NCI-H2029 (cell line): ENCODE results near the gene ZFYVE27.

Experiments used
- DNase-seq: peaks from one replicate; lab custom pipeline; 2025; lab: John Stamatoyannopoulos, UW

ZFYVE27 gene

DNA sequence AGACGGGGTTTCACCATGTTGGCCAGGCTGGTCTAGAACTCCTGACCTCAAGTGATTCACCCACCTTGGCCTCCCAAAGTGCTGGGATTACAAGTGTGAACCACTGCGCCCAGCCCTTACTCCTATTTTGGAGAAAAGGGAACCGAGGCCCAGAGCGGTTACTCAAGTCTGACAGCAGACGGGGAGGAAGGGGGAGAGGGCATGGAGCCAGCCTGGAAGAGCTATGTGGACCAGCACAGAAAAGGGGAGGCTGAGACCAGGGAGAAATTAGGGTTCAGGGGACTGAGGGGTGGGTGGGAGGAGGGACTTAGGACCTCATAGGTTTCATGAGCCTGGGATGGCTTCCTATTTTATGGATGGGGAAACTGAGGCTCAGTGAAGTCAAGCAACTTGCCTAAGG lies 33.3 kb downstream of the ZFYVE27 start:
- no peak for DNase-seq

DNA sequence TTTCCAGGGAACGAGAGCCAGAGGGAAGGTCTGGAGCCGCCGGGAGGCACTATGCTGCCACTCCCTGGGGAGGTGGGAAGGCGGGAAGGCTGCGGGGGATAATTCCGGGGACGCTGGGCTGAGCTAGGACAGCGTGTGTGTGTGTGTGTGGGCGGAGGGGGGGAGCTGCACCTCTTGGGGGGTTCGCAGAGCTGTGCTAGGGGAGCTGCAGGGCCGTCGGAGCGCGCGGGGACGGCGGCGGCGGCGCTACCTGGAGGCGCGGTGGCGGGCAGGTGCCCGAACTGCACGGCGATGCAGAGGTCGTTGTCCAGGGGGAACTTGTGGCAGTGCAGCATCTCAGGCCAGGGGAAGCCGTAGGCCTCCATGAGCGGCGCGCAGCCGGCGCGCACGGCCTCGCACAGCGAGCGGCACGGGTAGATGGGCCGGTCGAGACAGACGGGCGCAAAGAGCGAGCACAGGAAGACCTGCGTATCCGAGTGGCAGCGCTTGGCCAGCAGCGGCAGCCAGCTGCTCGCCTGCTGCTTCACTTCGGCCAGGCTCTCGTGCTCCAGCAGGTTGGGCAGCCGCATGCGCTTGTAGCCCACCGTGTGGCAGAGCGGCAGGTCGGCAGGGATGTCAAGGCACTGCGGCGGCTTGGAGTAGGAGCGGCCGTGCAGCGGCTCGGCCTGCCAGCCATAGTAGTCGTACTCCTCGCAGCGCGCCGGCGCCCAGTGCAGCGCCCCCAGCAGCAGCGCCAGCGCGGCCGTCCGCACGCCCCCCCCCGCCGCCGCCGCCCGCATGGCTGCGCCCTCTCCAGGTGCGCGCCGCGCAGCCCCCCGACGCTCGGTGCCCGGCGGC lies 34.3 kb downstream of the ZFYVE27 start:
- DNase-seq, result no peak

DNA sequence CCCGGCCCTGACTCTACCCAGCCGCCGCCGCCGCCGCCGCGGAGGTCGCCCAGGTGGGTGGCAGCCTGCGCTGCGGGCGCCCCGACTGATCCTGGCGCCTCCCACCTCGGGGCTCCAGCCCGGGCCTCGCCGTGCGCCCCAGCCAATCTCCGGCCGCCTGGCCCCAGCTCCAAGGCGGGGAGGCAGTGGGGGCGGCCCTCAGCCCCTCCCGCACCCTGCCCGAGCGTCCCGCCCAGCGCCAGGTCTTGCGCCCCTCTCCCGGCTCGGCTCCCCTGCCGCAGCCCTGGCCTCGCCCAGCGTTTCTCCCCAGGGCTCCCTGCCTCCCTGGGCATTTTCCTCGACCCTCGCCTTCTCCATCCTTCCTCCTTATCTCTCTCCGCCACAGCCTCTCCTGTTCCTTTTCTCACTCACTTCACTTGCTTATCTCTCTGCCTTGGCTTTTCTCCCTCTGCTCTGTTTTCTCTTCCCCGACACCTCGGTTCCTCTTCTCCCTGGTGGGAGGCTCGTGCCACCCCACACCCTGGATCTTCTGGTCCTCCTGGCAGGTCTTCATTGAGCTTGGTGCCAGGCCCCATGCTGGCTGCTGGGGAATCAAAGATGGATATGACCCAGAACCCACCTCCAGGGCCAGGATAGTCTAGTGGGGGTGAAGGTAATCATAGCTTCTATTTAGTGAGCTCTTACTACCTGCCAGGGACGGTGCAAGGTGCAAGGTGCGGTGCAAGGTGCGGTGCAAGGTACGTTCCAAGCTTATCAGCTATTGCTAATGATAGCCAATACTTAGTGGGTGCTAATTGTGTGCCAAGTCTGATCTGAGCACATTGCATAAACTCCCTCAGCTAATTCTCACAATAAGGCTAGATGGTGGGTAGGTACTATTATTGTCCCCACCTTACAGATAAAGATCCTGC lies 35.2 kb downstream of the ZFYVE27 start, which contains the start of gene SFRP5:
Gene SFRP5, minus strand, starts transcription at position 87 of the 911 bp plus-strand sequence. CDS start 166 bp downstream, outside the sequence.
- no peak for DNase-seq

DNA sequence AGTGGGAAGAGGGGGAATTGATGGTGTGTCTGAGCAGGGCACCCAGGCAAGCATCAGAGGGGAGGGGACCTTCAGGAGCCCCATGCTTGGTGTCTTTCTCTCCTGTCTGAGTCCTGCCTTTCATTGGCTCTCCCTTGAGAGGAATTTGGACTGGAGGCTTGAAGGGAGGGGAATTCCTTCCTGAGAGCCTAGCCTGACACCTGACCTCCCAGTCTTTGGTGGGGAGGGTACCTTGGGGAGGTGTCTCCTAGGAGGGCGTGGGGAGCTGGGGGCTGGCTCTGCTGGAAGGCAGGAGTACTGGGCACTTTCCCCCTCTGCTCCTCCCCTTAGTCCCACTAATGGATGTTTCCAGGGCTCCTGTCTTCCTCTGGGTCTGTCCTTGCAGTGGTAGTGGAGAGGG lies 36.2 kb downstream of the ZFYVE27 start:
- no peak for DNase-seq

DNA sequence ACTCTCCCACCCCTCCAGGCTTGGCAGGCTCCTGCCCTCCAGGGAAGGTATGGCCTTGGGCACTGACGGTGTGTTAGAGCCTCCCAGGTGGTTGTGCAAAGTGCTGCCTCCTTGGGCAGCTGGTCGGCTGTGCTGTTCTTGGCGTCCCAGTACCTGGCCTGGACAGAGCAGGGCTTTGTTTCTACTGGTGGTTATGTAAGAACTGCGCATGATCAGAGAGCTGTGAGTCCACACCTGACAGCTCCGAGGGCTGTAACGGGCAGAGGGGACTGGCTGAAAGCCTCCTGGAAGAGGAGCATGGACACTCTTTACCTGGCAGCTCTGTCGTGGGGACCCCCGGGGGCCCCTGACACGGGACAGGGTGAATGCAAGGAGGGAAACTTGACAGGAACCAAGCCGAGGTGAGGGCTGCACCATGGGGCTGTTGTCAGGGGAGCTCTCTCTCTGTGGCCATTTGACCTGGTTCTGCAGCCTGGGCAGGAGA lies 37.9 kb downstream of the ZFYVE27 start:
- no peak for DNase-seq

DNA sequence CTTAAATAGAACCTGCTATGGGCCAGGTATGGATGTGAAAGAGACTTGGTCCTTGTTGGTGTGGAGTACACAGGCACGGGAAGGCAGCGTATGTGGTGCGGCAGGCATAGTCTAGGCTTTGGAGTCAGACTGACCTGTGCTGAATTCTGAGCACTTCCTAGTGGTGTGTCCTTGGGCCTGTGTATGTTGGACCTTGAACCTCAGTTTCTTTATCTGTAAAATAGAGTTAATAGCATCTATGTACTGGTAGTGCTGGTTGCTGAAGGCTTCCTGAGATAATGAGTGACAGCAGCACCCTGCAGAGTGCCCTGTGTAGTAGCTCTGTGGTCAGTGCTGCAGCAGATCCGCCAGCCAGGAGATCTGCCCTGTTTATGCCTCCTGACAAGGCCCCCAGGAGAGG lies 40.2 kb downstream of the ZFYVE27 start:
- no peak for DNase-seq

DNA sequence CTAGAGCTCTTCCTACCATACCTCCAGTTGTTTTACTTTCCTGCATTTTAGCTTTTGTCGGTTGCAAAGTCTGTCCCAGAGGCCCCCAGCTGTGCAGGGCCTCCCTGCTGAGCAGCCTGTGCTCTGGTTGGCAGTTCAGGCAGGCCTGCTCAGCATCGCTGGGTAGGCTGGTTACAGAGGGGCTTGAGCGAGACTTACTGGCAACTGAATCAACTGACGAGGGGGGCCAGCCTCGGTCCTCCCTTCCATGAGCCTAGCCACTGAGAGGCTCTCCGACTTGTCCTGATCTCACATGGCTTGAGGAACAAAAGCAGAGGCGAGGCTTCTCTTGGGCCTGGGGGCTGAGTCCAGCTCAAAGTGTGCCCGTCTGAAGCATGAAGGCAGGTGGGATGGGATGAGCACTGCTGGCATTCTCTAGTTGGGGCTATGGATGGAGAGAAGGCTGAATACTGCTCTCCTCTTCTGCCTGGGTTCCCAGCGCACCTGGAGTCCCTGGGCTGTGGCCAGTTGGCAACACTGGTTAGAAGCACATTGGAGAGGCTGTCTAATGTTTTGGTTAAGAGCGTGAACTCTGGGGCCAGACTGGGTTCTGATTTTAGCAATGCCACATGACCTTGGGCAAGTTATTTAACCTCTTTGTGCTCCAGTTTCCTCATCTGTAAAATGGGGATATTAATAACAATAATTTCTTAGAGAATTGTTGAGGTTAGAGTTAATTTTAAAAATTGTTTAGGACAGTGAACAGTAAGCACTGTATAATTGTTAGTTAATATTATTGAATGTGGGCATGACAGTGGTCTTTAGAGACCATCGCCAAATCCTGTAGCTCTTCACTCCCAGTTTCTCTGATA lies 41.7 kb downstream of the ZFYVE27 start:
- DNase-seq, result peak; percentile 11

DNA sequence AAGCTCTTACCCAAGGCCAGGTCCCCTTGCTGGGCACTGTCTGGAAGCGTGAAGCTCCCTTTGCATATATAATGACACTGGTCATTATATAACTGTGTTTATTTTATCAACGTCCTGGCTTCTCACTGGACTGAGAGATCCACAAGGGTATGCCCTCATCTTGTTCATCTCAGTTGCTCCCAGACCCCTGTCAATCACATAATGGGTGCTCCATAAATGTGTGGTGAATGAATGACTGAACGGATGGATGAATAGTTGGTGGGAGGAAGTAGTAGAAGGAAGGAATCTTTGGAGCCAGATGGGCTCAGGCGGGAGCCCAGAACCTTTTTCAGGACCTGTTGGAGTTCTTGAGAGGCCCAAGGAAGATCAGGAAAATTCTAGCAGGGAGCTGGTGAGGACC lies 42.6 kb downstream of the ZFYVE27 start:
- DNase-seq, result no peak

DNA sequence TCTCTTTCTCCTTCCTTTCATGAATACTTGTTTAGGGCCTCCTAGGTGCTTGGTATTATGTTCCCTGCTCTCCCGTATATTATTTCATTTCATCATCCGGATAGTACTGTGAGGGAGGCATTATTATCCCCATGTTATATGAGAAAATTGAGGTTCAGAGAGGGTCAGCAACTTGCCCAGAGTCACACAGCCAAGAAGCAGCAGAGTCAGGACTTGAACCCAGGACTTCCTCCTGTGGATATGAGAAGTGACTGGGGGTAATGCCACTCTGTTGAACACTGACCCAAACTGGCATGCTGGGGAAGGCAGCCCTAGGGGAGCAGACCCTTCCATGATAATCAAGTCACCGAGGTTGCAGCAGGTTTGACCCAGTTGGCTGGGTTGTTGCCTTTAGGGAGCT lies 43.0 kb downstream of the ZFYVE27 start:
- DNase-seq, result no peak

DNA sequence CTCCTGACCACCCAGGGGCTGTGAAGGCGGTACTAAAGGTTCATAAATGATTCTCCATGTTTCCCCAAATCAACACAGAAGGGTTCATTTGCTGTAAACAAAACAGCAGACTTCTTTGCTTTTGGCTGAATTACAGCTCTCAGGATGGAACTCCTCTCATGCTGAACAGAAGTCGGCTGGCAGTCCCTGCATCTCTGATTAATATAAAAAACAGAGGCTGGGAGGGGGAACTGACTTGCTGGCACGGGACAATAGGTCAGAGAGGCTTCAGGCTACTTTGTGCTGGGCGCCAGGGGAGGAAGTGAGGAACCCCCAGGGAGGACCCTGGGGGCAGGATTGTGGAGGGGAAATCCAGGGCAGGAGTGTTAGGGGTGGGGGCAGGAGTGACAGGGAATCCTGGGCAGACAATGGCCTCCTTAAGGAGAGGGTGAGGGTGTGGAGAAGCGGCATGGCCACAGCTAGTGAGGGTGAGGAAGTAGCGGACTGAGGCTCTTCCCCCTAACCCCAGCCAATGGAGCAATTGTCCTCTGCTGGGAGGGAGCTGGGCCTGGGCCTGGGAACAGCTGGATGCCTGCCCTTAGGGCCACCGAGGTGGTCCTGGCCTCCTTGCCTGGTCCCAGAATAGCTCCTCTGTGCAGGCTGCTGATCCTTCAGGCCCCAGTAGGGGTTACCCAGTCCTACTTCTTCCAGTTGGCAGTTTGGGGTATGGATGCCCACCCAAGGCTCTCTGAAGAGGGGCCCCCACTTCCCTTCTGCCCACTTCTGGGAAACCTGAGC lies 44.1 kb downstream of the ZFYVE27 start:
- DNase-seq, result no peak

DNA sequence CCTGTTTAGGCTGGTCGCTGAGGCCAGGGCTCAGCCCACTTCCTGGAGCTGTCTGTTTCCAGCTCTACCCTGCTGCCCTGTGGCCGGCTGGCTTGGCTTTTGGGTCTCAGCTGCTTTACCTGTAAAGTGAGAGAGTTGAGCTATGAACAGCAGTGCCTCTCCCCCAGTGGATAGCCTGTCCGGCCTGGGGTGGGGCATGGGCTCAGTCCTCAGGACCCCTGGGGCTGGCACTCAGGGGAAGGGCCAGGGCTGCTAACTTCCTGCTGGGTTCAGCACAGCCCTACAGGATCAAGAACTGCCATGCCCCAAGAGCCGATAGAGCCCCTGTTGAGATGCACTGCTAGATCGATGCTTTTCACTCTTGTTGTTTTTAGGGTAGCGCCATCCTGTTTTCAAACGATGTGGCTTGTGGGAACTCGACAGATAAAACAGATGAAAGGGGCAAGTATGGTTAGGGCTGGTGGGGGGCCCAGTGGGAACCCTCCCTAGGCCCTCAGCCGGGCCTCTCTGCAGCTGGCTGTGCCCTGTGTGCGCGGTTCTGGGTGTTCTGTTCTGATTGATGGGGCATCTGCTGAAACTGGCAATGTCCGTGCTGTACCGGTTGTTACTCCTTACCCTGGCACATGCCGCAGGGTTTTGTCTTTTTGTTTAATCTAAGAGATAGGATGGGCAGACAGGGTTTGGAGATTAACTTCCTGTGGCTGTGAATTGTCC lies 44.8 kb downstream of the ZFYVE27 start:
- no peak for DNase-seq

DNA sequence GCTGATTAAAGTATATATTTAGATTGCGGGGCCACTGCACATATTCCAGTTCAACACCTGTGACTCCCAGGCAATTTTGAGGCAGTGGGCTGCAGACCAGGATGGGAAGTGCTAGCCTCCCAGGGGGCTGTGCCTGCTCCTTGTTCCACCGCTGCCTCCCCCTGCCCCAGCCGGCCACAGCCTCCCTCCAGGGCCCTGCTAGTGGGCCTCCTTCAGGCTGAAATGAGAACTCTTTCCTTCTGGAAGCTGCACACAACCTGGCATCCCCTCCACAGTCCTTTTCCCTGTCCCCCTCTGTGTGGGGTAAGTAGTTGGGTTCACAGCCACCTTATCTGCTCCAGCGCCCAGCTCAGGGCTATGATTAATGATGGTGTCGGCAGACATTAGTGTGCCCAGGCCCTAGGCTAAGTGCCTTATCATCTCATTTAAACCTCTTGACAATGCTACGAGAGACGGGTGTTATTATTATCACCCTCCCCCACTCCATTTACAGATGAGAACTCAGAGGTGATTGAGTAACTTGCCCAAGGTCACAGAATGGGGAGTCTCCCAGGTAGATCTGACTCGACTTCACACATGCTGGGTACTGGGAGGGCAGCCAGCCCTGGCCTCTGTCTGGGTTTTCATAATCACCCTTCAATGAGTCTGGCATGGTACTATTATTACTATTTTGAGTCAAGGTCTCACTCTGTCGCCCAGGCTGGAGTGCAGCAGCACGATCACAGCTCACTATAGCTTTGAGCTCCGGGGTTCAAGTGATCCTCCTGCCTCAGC lies 45.7 kb downstream of the ZFYVE27 start:
- no peak for DNase-seq

DNA sequence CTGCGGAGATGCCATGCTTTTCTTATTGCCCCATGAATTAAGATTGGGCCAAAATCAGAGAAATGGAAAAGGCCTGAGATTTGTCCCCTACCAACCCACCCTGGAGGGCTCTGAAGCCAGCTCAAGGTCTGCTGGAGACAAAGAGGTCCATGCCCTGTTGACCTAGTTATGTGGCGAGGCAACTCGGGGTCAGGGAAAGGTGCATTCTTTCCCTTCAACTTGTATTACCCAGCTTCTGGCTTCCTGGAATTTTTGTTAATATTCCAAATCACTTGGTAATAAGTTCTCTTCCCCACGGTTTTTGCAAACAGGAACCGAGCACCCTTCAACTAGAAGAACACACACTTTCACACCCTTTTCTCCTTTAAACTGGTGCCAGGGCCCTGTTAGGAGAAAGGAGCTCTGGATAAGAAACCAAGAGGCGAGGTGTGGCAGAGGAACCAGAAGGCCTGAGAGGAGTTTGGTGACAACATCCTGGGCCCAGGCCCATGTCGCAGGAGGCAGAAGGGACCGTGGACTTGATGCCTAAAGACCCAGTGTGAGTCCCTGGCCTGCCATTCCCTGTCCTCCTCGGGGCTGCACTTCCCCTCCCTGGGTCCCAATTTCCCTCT lies 47.4 kb downstream of the ZFYVE27 start:
- DNase-seq, result no peak

DNA sequence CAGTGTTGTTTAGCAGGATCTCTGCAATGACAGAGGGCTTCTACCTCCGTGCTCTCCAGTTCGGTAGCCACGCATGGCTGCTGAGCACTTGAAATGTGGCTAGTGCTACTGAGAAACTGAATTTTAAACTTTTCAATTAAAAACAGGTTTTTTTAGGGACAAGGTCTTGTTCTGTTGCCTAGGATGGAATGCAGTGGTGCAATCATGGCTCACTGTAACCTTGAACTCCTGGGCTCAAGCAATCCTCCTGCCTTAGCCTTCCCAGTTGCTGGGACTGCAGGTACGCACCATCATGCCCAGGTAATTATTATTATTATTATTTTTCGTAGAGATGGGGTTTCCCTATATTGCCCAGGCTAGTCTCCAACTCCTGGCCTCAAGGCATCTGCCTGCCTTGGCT lies 48.3 kb downstream of the ZFYVE27 start:
- DNase-seq, result no peak

DNA sequence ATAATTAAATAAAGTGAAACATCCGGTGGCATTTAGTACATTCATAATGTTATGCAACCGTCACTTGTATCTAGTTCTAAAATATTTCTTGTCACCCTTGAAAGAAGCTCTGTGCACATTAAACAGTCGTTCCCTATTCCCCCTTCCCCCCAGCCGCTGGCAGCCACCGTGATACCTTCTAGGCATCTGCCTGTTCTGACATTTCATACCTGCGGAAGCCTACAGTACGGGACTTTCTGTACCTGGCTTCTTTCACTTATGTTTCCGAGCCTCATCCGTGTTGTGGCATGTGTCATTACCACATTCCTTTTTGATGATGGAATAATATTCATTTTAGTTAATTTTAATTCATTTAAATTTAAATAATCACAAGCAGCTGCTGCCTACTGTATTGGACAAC lies 48.8 kb downstream of the ZFYVE27 start:
- no peak for DNase-seq

DNA sequence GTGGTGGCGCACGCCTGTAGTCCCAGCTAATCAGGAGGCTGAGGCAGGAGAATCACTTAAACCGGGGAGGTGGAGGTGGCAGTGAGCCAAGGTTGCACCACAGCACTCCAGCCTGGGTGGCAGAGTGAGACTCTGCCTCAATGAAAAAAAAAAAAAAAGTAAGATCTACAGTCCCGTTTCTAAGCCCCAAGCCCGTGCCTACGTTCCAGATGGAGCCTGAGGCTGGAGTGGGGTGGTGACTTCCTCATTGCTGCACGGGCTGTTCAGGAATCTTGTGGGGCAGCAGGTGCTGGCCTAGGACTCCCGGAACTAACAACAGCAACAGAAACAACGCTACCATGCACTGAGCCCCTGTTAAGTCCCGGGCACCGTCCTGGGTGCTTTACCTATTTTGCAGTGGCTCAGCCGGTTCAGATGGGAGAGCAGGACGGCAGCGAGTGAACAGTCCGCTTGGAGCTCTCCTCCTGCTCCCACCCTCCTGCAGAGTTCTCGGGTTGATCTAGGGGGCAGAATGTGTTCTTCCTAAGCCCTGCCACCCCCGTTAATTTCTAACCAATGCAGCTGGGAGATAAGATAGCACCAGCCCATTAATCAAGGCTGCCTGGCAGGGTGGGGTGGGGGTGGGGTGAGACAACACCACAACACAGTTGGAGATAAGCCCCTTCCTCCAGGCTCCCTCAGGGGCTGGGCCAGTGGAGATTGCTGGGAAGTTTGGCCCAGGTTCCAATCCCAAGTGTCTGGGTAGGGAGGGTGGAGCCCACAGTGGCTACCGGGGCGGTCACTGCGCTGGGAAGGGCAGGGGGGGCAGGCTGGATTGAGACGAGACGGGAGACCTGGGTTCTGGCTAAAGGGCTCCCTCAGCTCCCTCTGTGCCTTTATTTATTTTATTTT lies 51.9 kb downstream of the ZFYVE27 start:
- no peak for DNase-seq

DNA sequence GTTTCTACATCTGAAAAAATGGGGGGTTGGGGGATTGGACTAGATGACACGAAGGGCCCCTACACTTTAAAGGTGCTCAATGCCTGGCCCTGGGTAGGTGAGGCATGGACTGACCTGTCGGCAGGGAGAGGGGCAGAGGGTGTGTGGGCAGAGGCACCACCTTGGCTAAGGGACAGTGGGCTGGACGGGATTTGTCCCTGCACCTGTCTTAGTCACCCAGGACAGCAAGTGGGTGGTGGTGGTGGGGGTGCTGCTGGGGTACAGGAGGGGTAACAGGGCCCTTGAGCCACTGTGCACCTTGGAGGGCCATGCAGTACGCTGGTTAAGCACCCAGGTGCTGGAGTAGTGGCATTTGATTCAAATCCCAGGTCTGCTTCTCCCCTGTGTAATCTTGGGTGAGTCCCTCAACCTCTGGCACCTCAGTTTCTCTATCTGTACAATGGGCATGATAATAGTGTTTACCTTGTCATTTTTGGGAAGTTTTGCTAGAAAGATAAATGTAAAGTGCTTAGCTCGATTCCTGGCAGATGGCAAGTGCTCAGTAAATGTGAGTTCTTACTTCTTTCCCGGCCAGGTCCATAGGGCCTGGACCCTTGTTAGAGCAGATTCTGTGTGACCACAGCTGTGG lies 53.0 kb downstream of the ZFYVE27 start:
- no peak for DNase-seq
